ENCODE results near the gene LRRC75A. TPM values are rescaled to one million over a fixed set of nuclear protein-coding genes. Genes with fewer than 3 reads are reported as not detected.

LRRC75A gene
- total RNA-seq, 2 donors from 2014 or later = 0.93 to 2.6 TPM

GRCh38 chr17:16423226-16423872, 68.6 kb downstream of the LRRC75A start:
- no peak for TF ChIP-seq CTCF (IDR thresholded peaks at IDR 0.05)
- Histone ChIP-seq H3K27ac (no peak overlapping the region), H3K9me3 (no peaks in the 10 kb centered on the region), H3K27me3 (no peaks in the 10 kb centered on the region), H3K36me3 (no peaks in the 10 kb centered on the region), H3K4me3 (no peak overlapping the region), H3K4me1 (peaks cover 0 to 15% of the 10 kb centered on the region in 2 donors)
- no peak for DNase-seq (ENCODE audit: low spot score)

- TF ChIP-seq CTCF (IDR thresholded peaks at IDR 0.05) = no peak
- no peak overlapping the region for H3K27ac ChIP-seq
- H3K27me3 ChIP-seq = no peaks in the 10 kb centered on the region
- no peaks in the 10 kb centered on the region for H3K36me3 ChIP-seq
- H3K4me3 ChIP-seq = no peak overlapping the region
- H3K9me3 ChIP-seq = no peaks in the 10 kb centered on the region
- H3K4me1 ChIP-seq = peaks cover 0 to 24% of the 10 kb centered on the region in 2 donors
- DNase-seq (ENCODE audit: low spot score) = no peak
These were observed 69.6 kb downstream of the LRRC75A start for GRCh38 chr17:16422416-16422815.

GRCh38 chr17:16419929-16420271, 72.1 kb downstream of the LRRC75A start:
- Histone ChIP-seq H3K36me3 (no peaks in the 10 kb centered on the region), H3K27me3 (no peaks in the 10 kb centered on the region), H3K4me3 (no peak overlapping the region), H3K27ac (peak overlapping the region; percentile 62 to 90), H3K9me3 (no peaks in the 10 kb centered on the region), H3K4me1 (peaks cover 0 to 39% of the 10 kb centered on the region in 2 donors)
- no peak for TF ChIP-seq CTCF (IDR thresholded peaks at IDR 0.05)
- DNase-seq (ENCODE audit: low spot score) = no peak

- Histone ChIP-seq H3K4me1 (peaks cover 0 to 40% of the 10 kb centered on the region in 2 donors), H3K27ac (peak overlapping the region; percentile 62 to 90), H3K36me3 (no peaks in the 10 kb centered on the region), H3K4me3 (no peak overlapping the region), H3K9me3 (no peaks in the 10 kb centered on the region), H3K27me3 (no peaks in the 10 kb centered on the region)
- peak; percentile 74 for DNase-seq (ENCODE audit: low spot score)
- no peak for TF ChIP-seq CTCF (IDR thresholded peaks at IDR 0.05)
These were observed 72.7 kb downstream of the LRRC75A start for GRCh38 chr17:16419074-16419928.

GRCh38 chr17:16418685-16419068, 73.3 kb downstream of the LRRC75A start:
- peaks cover 0 to 40% of the 10 kb centered on the region in 2 donors for H3K4me1 ChIP-seq

More at GRCh38 chr17:16418685-16419068, 73.3 kb downstream of the LRRC75A start:
- no peaks in the 10 kb centered on the region for H3K9me3 ChIP-seq
- no peak for DNase-seq (ENCODE audit: low spot score)
- peak overlapping the region; percentile 62 to 90 for H3K27ac ChIP-seq
- H3K4me3 ChIP-seq = no peak overlapping the region
- H3K27me3 ChIP-seq = no peaks in the 10 kb centered on the region
- no peak for TF ChIP-seq CTCF (IDR thresholded peaks at IDR 0.05)
- no peaks in the 10 kb centered on the region for H3K36me3 ChIP-seq

Measured in right atrium auricular region (tissue), 2 donors.